HEK293 (cell line): Measurements from ENCODE around the gene MAGI2.

ENCODE experiments used
- CTCF ChIP-seq: fragments of 450-650 bp; formaldehyde crosslinking; IDR thresholded peaks from 2 replicates; pipeline ENCODE4 v1.5.1; 2016; ENCODE audit warnings: missing biosample characterization, missing genetic modification characterization
- IKZF3 ChIP-seq: fragments of 450-650 bp; IDR thresholded peaks from 2 replicates; pipeline ENCODE4 v1.5.0; 2018; ENCODE audit warnings: missing biosample characterization, mild to moderate bottlenecking, missing genetic modification characterization, moderate library complexity
- KLF16 ChIP-seq: fragments of 450-650 bp; formaldehyde crosslinking; IDR thresholded peaks from 2 replicates; pipeline ENCODE4 v1.5.1; 2017; ENCODE audit warnings: missing biosample characterization, missing genetic modification characterization
- SP2 ChIP-seq: fragments of 450-650 bp; formaldehyde crosslinking; IDR thresholded peaks from 2 replicates; pipeline ENCODE4 v1.5.1; 2016; ENCODE audit warnings: missing biosample characterization, missing genetic modification characterization
- ZBTB44 ChIP-seq: fragments of 450-650 bp; IDR thresholded peaks from 2 replicates; pipeline ENCODE4 v1.5.1; 2018; ENCODE audit warnings: missing biosample characterization, mild to moderate bottlenecking, missing genetic modification characterization
- ZNF292 ChIP-seq: fragments of 450-650 bp; formaldehyde crosslinking; IDR thresholded peaks from 2 replicates; pipeline ENCODE4 v1.5.1; 2016; ENCODE audit warnings: low read depth, missing biosample characterization, missing genetic modification characterization, borderline replicate concordance
- ZNF449 ChIP-seq: fragments of 450-650 bp; formaldehyde crosslinking; IDR thresholded peaks from 2 replicates; pipeline ENCODE4 v1.5.1; 2017; ENCODE audit warnings: missing biosample characterization, mild to moderate bottlenecking, missing genetic modification characterization, moderate library complexity

- TF ChIP-seq ZBTB44 (tag by site-specific recombination) (no peak), ZNF449 (tag by site-specific recombination) (no peak), SP2 (tag by site-specific recombination) (no peak), IKZF3 (tag by site-specific recombination) (no peak), ZNF292 (tag by site-specific recombination) (no peak), CTCF (tag by site-specific recombination) (no peak), KLF16 (tag by site-specific recombination) (no peak)
Observed at GRCh38 chr7:78055599-78055998, 1397.9 kb downstream of the MAGI2 start.
